Spleen (tissue), 11 donors: ENCODE measurements around the gene PAM. TPM values are rescaled to one million over a fixed set of nuclear protein-coding genes. Genes with fewer than 3 reads are reported as not detected.

Experiments
- DNase-seq: peaks from one replicate; pipeline ENCODE4 v3.0.0-alpha.2; 2020
- H3K27ac ChIP-seq, 8 donors: fragments of 200-600 bp; sonication (generic) in 7 of 8; 1 replicate in 4 of 8; 2 replicates in 4 of 8; pipeline versions ENCODE4 v1.5.0 to v1.8.0; 2016 to 2021; ENCODE audit warnings: inconsistent platforms in 4 of 8, mild to moderate bottlenecking in 4 of 8, moderate library complexity in 1 of 8
- H3K27me3 ChIP-seq, 7 donors: fragments of 200-600 bp; sonication (generic) in 6 of 7; replicated peaks in 1 of 7; 1 replicate in 4 of 7; 2 replicates in 3 of 7; pipeline versions ENCODE4 v1.5.0 to v1.8.0; 2016 to 2021; ENCODE audit warnings: inconsistent platforms in 3 of 7, mild to moderate bottlenecking in 1 of 7
- H3K36me3 ChIP-seq, 6 donors: fragments of 200-600 bp; sonication (generic) in 5 of 6; 1 replicate in 4 of 6; 2 replicates in 2 of 6; pipeline versions ENCODE4 v1.5.0 to v1.8.0; 2016 to 2021; ENCODE audit warnings: inconsistent platforms in 2 of 6
- H3K4me1 ChIP-seq, 6 donors: fragments of 200-600 bp; sonication (generic) in 5 of 6; 1 replicate in 3 of 6; 2 replicates in 3 of 6; pipeline versions ENCODE4 v1.5.0 to v1.8.0; 2016 to 2021; ENCODE audit warnings: inconsistent platforms in 3 of 6
- H3K4me3 ChIP-seq, 8 donors: fragments of 200-600 bp; sonication (generic) in 7 of 8; 1 replicate in 4 of 8; 2 replicates in 4 of 8; pipeline versions ENCODE4 v1.5.0 to v1.8.0; 2016 to 2021; ENCODE audit warnings: inconsistent platforms in 4 of 8, mild to moderate bottlenecking in 4 of 8, moderate library complexity in 2 of 8
- H3K9me3 ChIP-seq, 8 donors: fragments of 200-600 bp; sonication (generic) in 7 of 8; 1 replicate in 4 of 8; 2 replicates in 4 of 8; pipeline versions ENCODE4 v1.5.0 to v1.8.0; 2016 to 2021; ENCODE audit warnings: inconsistent platforms in 4 of 8
- POLR2A ChIP-seq, 3 donors: fragments of 450-650 bp; IDR thresholded peaks; one replicate each; pipeline ENCODE4 v1.5.1; 2017; ENCODE audit warnings: antibody characterized with exemption in 3 of 3, mild to moderate bottlenecking in 1 of 3
- POLR2AphosphoS5 ChIP-seq, 3 donors: sonication (generic); formaldehyde crosslinking; IDR thresholded peaks; one replicate each; pipeline ENCODE4 v1.5.1; 2017; ENCODE audit warnings: antibody characterized with exemption in 3 of 3
- WGBS, 5 donors: extraction: QIAGEN DNeasy Blood & Tissue Kit in 3 of 5; methylation state at CpG; one replicate each; pipeline versions ENCODE4 v1.1.5 to v1.1.7; 2013 to 2018; 5-methylcytosine and 5-hydroxymethylcytosine counted together
- intact Hi-C: fragments of 100-400 bp; cut with DNase I; formaldehyde crosslinking; loops from one replicate; pipeline ENCODE4 v1.15.0; 2023; ENCODE audit warnings: low total_unique reads
- polyA plus RNA-seq, 3 donors: library from polyadenylated mRNA; stranded (reverse); fragments of 200-250 nt; gene quantifications; one replicate each; pipeline ENCODE4 v1.2.1, GENCODE V29; 2013
- total RNA-seq, 7 donors: library from RNA; depleted of rRNA in 3 of 7; stranded (reverse); fragments of >200 nt in 3 of 7; fragmentation: NEBNext Ultra II Directional in 4 of 7; extraction: Animal tissue kit (Norgen Biotek cat#: 25700) in 4 of 7; gene quantifications; one replicate each; pipeline versions ENCODE4 v1.1.0 to v1.2.1, GENCODE V29; 2016 to 2021
- TF ChIP-seq, protein P1 (sequence below), 11 experiments: fragments of 200-600 bp in 7 of 11; fragments of 450-650 bp in 4 of 11; sonication (generic) in 4 of 11; IDR thresholded peaks in 8 of 11; conservative IDR thresholded peaks in 3 of 11; 1 replicate in 7 of 11; 2 replicates in 4 of 11; pipeline versions ENCODE4 v1.4.0 to v1.8.0; 2016 to 2021; ENCODE audit warnings: antibody characterized with exemption in 11 of 11, inconsistent platforms in 4 of 11, mild to moderate bottlenecking in 1 of 11
- donor health status: healthy with polysubstance abuse.
- donor health status: DM: no; HTN: no; CAD: no; lungs with moderate emphysema.
- donor health status: DM: no; HTN: no; CAD: no.
- donor health status: Bipolar disorder and iron deficiency.
- donor health status: healthy.
- donor health status: DM: no; HTN: no; CAD: no.
- donor health status: DM: yes; HTN: yes; CAD: no.

Gene PAM
- total and polyA plus RNA-seq, 10 donors: 37.4 to 155 (median 110) TPM

- TF ChIP-seq POLR2A (IDR thresholded peaks at IDR 0.05): no peak
- TF ChIP-seq, protein P1, sequence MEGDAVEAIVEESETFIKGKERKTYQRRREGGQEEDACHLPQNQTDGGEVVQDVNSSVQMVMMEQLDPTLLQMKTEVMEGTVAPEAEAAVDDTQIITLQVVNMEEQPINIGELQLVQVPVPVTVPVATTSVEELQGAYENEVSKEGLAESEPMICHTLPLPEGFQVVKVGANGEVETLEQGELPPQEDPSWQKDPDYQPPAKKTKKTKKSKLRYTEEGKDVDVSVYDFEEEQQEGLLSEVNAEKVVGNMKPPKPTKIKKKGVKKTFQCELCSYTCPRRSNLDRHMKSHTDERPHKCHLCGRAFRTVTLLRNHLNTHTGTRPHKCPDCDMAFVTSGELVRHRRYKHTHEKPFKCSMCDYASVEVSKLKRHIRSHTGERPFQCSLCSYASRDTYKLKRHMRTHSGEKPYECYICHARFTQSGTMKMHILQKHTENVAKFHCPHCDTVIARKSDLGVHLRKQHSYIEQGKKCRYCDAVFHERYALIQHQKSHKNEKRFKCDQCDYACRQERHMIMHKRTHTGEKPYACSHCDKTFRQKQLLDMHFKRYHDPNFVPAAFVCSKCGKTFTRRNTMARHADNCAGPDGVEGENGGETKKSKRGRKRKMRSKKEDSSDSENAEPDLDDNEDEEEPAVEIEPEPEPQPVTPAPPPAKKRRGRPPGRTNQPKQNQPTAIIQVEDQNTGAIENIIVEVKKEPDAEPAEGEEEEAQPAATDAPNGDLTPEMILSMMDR (IDR thresholded peaks at IDR 0.05 in 8 of 11, conservative IDR thresholded peaks at IDR 0.05 in 3 of 11): no peak
- no peak for TF ChIP-seq POLR2AphosphoS5 (IDR thresholded peaks at IDR 0.05)
- H3K36me3 ChIP-seq: peaks cover 0 to 13% (median 0%) of the 10 kb centered on the region in 6 donors
- intact Hi-C loops: no loop called here
- no peak overlapping the region for H3K4me3 ChIP-seq
- no peaks in the 10 kb centered on the region for H3K27me3 ChIP-seq
- H3K4me1 ChIP-seq: peaks cover 0 to 21% (median 5%) of the 10 kb centered on the region in 6 donors
- H3K9me3 ChIP-seq: peaks cover 0 to 10% (median 6%) of the 10 kb centered on the region in 8 donors
- WGBS, 5 donors: 82 to 89% (median 85%) methylated on average over 6 of the region's 6 CpGs
- no peak overlapping the region for H3K27ac ChIP-seq
- no peak for DNase-seq
Observed at GRCh38 chr5:102910240-102911226, 155.4 kb downstream of the PAM start.

GRCh38 chr5:102911973-102912372 is 156.9 kb downstream of the PAM start:
- no peak for DNase-seq
- Histone ChIP-seq H3K27ac (no peak overlapping the region), H3K36me3 (peaks cover 0 to 13% (median 0%) of the 10 kb centered on the region in 6 donors), H3K9me3 (peaks cover 0 to 3% (median 1%) of the 10 kb centered on the region in 8 donors), H3K4me1 (peaks cover 0 to 21% (median 5%) of the 10 kb centered on the region in 6 donors), H3K4me3 (no peak overlapping the region), H3K27me3 (no peaks in the 10 kb centered on the region)
- intact Hi-C loops: no loop called here
- 41 to 70% (median 64%) methylated on average over 2 of the region's 2 CpGs for WGBS, 5 donors
- TF ChIP-seq POLR2A (IDR thresholded peaks at IDR 0.05) (no peak), POLR2AphosphoS5 (IDR thresholded peaks at IDR 0.05) (no peak)
- TF ChIP-seq, protein P1 (IDR thresholded peaks at IDR 0.05 in 8 of 11, conservative IDR thresholded peaks at IDR 0.05 in 3 of 11): no peak

DNA sequence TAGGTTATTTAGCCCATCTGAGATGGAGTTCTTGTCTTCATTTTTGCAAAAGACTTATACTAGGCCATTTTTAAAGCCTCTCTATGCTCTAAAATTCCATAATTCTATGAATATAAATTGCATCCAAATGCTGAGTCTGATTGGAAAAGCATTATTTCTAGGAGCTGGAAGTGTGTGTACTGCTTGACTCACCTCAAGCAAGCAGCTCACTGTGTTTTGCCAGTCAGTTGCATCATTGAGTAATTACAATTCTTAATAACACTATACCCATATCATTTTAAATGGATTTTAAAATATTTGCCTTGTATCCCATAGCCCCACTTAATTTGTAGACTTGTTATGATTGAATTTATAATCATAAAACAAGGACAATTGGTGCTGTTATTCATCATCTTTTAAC is 161.0 kb downstream of the PAM start:
- Histone ChIP-seq H3K4me1 (peaks cover 0 to 14% (median 5%) of the 10 kb centered on the region in 6 donors), H3K9me3 (no peaks in the 10 kb centered on the region), H3K36me3 (peaks cover 0 to 13% (median 0%) of the 10 kb centered on the region in 6 donors), H3K27ac (no peak overlapping the region), H3K4me3 (no peak overlapping the region), H3K27me3 (no peaks in the 10 kb centered on the region)
- intact Hi-C loops: no loop called here
- TF ChIP-seq POLR2A (IDR thresholded peaks at IDR 0.05) (no peak), POLR2AphosphoS5 (IDR thresholded peaks at IDR 0.05) (no peak)
- TF ChIP-seq, protein P1 (IDR thresholded peaks at IDR 0.05 in 8 of 11, conservative IDR thresholded peaks at IDR 0.05 in 3 of 11): no peak
- no peak for DNase-seq

DNA sequence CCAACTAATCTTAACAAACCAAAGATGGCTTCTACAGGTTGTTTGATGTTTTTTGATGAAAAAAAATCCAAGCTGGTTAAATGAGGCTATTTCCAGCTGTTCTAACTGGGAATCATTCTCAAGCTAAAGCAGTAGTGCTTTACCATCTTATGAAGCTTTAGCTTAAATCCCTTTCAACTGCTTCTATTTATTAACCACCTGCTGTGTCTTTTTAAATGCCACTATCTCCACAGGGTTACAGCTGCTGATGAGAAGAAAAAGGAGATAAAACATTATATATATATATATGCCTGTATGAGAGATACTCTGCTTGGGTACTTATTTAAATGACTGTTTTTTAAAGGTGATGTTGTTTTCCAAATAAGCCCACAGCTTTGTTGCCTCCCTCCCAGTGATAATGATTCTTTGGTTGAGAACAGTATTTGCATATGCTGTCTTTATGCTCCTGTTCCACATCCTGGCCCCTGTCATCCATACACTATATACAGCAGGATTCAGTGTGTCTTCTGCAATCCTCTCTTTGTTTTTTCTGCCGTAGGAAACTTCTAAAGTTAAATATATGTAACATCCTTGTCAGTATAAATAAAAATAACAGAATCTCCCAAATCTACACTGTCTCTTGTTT is 164.0 kb downstream of the PAM start:
- no peak for DNase-seq
- Histone ChIP-seq H3K27me3 (no peaks in the 10 kb centered on the region), H3K27ac (no peak overlapping the region), H3K36me3 (peaks cover 0 to 11% (median 0%) of the 10 kb centered on the region in 6 donors), H3K9me3 (no peaks in the 10 kb centered on the region), H3K4me1 (peaks cover 0 to 6% (median 0%) of the 10 kb centered on the region in 6 donors), H3K4me3 (no peak overlapping the region)
- 96 to 100% (median 98%) methylated on average over 1 of the region's 1 CpG for WGBS, 5 donors
- intact Hi-C loops: no loop called here
- TF ChIP-seq, protein P1 (IDR thresholded peaks at IDR 0.05 in 8 of 11, conservative IDR thresholded peaks at IDR 0.05 in 3 of 11): no peak
- TF ChIP-seq POLR2AphosphoS5 (IDR thresholded peaks at IDR 0.05) (no peak), POLR2A (IDR thresholded peaks at IDR 0.05) (no peak)
